ENCODE measurements around the gene PROZ. TPM values are rescaled to one million over a fixed set of nuclear protein-coding genes. Genes with fewer than 3 reads are reported as not detected.

The PROZ gene
- total and polyA plus RNA-seq, 2 donors (not counting 1 experiment from before 2014, with no cell fraction given): not detected

- Histone ChIP-seq H3K27ac (ENCODE audit: low read length in 2 of 2) (no peak overlapping the region), H3K79me2 (ENCODE audit: control insufficient read depth, insufficient read depth, low read length) (no peaks in the 10 kb centered on the region), H3K27me3 (replicated peaks in 1 of 4; ENCODE audit: control extremely low read depth in 1 of 4, control insufficient read depth in 3 of 4, insufficient read depth in 4 of 4, low read length in 3 of 4) (no peaks in the 10 kb centered on the region), H3K9ac (ENCODE audit: low read length) (no peak overlapping the region), H4K20me1 (ENCODE audit: control insufficient read depth, insufficient read depth, low read length, poor library complexity, severe bottlenecking) (no peaks in the 10 kb centered on the region), H3K4me2 (replicated peaks; ENCODE audit: low read depth, low read length, poor library complexity, severe bottlenecking) (no peak overlapping the region), H3K4me3 (ENCODE audit: control extremely low read depth in 1 of 5, extremely low read depth in 1 of 5, insufficient read depth in 1 of 5, low read depth in 2 of 5, low read length in 4 of 5) (no peak overlapping the region), H3K36me3 (replicated peaks in 1 of 2; ENCODE audit: control extremely low read depth in 1 of 2, control insufficient read depth in 1 of 2, extremely low read depth in 1 of 2, insufficient read depth in 2 of 2, low read length in 1 of 2) (peaks cover 0 to 13% of the 10 kb centered on the region in 2 experiments), H2AFZ (ENCODE audit: insufficient read depth, low read depth, low read length, poor library complexity, severe bottlenecking) (no peak overlapping the region), H3K4me1 (ENCODE audit: control insufficient read depth in 2 of 2, insufficient read depth in 2 of 2, low read length in 2 of 2) (peaks cover 0 to 5% of the 10 kb centered on the region in 2 donors), H3K9me3 (ENCODE audit: control extremely low read depth in 1 of 3, control insufficient read depth in 2 of 3, insufficient read depth in 1 of 3, low read length in 2 of 3) (peaks cover 0 to 3% (median 0%) of the 10 kb centered on the region in 3 donors)
- H3K9me3 Mint-ChIP-seq (ENCODE audit: insufficient read depth): no peaks in the 10 kb centered on the region
- intact Hi-C loops (cut with micrococcal nuclease): no loop called here
- no peak overlapping the region for H3K27ac Mint-ChIP-seq
- POLR2A ChIA-PET: no interaction called here
- TF ChIP-seq CTCF (IDR thresholded peaks at IDR 0.05) (no peak), EZH2 (IDR thresholded peaks at IDR 0.05; ENCODE audit: borderline replicate concordance, insufficient read depth, low read depth, low read length, poor library complexity, severe bottlenecking) (no peak)
- DNase-seq: no peak
- CTCF ChIA-PET: no interaction called here
- peaks cover 7% of the 10 kb centered on the region for H3K4me1 Mint-ChIP-seq
- H3K4me3 Mint-ChIP-seq: no peak overlapping the region
- H3K27me3 Mint-ChIP-seq: no peaks in the 10 kb centered on the region
- WGBS (ENCODE audit: insufficient coverage): 75% methylated on average over 3 of the region's 5 CpGs
- no peak for ATAC-seq (ENCODE audit: low read depth)
Observed at GRCh38 chr13:113170511-113170910, 12.1 kb downstream of the PROZ start.

- H3K4me3 ChIP-seq (ENCODE audit: control extremely low read depth in 1 of 5, extremely low read depth in 1 of 5, insufficient read depth in 1 of 5, low read depth in 2 of 5, low read length in 4 of 5): no peak overlapping the region
- DNase-seq: no peak
- ChIA-PET POLR2A (no interaction called here), CTCF (no interaction called here)
- no peak overlapping the region for H2AFZ ChIP-seq (ENCODE audit: insufficient read depth, low read depth, low read length, poor library complexity, severe bottlenecking)
- H3K4me2 ChIP-seq (replicated peaks; ENCODE audit: low read depth, low read length, poor library complexity, severe bottlenecking): no peak overlapping the region
- 91% methylated on average over 32 of the region's 34 CpGs for WGBS (ENCODE audit: insufficient coverage)
- H3K4me1 ChIP-seq (ENCODE audit: control insufficient read depth in 2 of 2, insufficient read depth in 2 of 2, low read length in 2 of 2): peaks cover 0 to 5% of the 10 kb centered on the region in 2 donors
- intact Hi-C loops (cut with micrococcal nuclease): no loop called here
- H3K27me3 Mint-ChIP-seq: no peaks in the 10 kb centered on the region
- no peak overlapping the region for H3K27ac ChIP-seq (ENCODE audit: low read length in 2 of 2)
- ATAC-seq (ENCODE audit: low read depth): no peak
- no peak overlapping the region for H3K9ac ChIP-seq (ENCODE audit: low read length)
- no peaks in the 10 kb centered on the region for H3K79me2 ChIP-seq (ENCODE audit: control insufficient read depth, insufficient read depth, low read length)
- TF ChIP-seq CTCF (IDR thresholded peaks at IDR 0.05) (no peak), EZH2 (IDR thresholded peaks at IDR 0.05; ENCODE audit: borderline replicate concordance, insufficient read depth, low read depth, low read length, poor library complexity, severe bottlenecking) (no peak)
- peaks cover 0 to 7% (median 0%) of the 10 kb centered on the region in 3 donors for H3K9me3 ChIP-seq (ENCODE audit: control extremely low read depth in 1 of 3, control insufficient read depth in 2 of 3, insufficient read depth in 1 of 3, low read length in 2 of 3)
- H3K27ac Mint-ChIP-seq: no peak overlapping the region
- H3K4me3 Mint-ChIP-seq: no peak overlapping the region
- no peaks in the 10 kb centered on the region for H4K20me1 ChIP-seq (ENCODE audit: control insufficient read depth, insufficient read depth, low read length, poor library complexity, severe bottlenecking)
- H3K9me3 Mint-ChIP-seq (ENCODE audit: insufficient read depth): peaks cover 3% of the 10 kb centered on the region
- H3K36me3 ChIP-seq (replicated peaks in 1 of 2; ENCODE audit: control extremely low read depth in 1 of 2, control insufficient read depth in 1 of 2, extremely low read depth in 1 of 2, insufficient read depth in 2 of 2, low read length in 1 of 2): peaks cover 0 to 22% of the 10 kb centered on the region in 2 experiments
- peaks cover 10% of the 10 kb centered on the region for H3K4me1 Mint-ChIP-seq
- no peaks in the 10 kb centered on the region for H3K27me3 ChIP-seq (replicated peaks in 1 of 4; ENCODE audit: control extremely low read depth in 1 of 4, control insufficient read depth in 3 of 4, insufficient read depth in 4 of 4, low read length in 3 of 4)
Observed at GRCh38 chr13:113171250-113172125, 13.0 kb downstream of the PROZ start.
